Renal cortex interstitium (tissue), 11 donors: ENCODE data around the gene ALPK3. TPM values are rescaled to one million over a fixed set of nuclear protein-coding genes. Genes with fewer than 3 reads are reported as not detected.

Source experiments
- DNase-seq, 11 donors: peaks; one replicate each; pipeline ENCODE4 v3.0.0-alpha.2; 2013; ENCODE audit warnings: low read depth in 9 of 11, low spot score in 4 of 11; ENCODE audit errors: extremely low read depth in 1 of 11
- polyA plus RNA-seq, 3 donors: library from polyadenylated mRNA; unstranded; fragments of 120-200 nt; gene quantifications; one replicate each; pipeline ENCODE4 v1.2.1, GENCODE V29; 2013; ENCODE audit not compliant: insufficient read length in 3 of 3

Gene ALPK3
- polyA plus RNA-seq, 3 donors = 17.4 to 27.1 (median 18.0) TPM

DNA sequence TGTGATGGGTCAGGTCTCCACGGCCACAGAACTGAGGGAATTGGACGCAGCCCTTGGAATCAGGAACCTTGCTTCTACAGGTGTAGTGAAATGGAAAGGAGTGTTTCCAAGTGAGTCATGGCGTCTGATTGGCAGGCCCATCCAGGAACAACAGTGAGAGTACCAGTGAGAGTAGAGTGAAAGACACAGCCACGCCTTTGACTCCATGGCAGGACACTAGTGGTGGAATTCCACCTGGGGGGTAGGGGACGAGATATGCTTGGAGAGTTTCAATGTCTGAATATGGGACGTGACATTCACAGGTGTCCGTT lies 64.3 kb downstream of the ALPK3 start:
- no peak for DNase-seq

DNA sequence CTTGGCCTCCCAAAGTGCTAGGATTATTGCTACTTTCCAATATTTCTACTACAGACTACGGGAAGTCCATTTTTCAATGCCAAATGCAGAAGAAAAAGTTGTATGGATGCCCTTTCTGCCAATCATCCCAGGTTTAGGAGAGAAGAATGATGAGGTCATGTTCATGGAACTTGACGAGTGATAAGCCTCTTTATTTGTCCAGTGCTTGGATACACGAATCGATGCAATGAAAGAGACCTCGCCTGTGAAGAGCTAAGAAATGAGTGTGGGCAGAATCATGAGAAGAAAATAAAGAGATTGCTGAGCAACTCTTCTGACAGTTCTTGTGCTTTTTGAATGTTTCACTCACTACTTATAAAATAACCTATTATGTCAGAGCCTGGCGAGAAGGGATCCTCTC lies 66.3 kb downstream of the ALPK3 start:
- no peak for DNase-seq

DNA sequence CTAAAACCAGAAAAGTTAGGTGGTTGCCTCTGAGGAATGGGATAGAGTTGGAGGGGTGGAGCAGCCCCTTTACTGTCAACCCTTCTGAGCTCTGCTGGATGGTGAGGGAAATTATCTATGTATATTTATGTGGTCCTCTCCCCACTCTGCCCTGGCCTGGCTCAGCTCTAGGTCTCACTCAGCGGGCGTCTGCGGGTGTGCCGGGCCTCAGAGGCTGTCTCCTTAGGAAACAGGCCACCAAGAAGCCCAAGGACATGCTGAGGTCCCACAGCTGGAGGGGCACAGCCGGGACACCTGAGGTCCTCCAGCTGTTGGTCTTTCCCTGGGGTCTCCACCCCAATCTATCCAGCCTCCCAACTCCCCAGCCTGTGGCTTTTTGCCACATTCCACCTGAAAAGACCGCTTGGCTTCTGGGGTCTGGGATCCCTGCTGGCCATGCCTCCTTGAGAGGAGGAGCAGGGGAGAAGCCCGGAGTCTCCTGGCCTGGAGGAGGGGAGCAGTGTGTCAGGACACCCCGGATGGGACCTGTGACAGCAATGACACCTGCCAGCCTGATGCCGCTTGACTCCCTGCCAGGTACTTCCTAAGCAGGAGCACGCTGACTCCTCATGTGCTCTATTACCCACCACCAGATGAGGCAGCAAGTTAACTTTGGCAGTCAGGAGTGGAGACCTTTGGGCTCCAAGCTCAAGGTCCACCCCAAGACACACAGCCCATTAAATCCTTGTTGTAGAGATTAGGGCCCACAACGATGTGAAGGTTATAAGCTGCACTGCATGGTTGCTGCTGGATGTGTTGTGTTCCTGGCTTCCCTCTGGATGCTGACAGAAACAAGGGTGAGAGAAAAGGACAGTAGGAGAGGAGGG lies 67.0 kb downstream of the ALPK3 start, which contains the start of gene SLC28A1:
TSS of gene SLC28A1 (plus strand) at position 747 of the 866 bp plus-strand sequence. CDS start 3,099 bp downstream, outside the sequence.
- no peak for DNase-seq

DNA sequence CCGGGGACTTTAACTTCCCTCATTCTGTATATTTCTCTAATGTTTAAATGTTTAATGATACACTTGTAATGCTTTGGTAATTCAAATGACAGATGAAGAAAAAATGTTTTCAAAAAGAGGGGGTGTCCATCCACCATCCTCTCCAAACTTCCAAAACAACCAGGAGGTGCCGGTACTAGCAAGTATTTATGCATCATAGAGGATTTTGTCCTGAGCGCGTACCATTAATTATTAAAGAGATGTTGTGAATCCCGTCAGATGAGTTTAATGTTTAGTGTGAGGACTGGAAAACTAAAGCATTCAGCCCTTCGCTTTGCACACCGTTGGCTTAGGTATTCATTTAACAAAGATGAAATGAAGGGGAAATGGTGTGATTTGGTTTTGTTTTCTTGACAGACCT lies 68.6 kb downstream of the ALPK3 start:
- no peak for DNase-seq

DNA sequence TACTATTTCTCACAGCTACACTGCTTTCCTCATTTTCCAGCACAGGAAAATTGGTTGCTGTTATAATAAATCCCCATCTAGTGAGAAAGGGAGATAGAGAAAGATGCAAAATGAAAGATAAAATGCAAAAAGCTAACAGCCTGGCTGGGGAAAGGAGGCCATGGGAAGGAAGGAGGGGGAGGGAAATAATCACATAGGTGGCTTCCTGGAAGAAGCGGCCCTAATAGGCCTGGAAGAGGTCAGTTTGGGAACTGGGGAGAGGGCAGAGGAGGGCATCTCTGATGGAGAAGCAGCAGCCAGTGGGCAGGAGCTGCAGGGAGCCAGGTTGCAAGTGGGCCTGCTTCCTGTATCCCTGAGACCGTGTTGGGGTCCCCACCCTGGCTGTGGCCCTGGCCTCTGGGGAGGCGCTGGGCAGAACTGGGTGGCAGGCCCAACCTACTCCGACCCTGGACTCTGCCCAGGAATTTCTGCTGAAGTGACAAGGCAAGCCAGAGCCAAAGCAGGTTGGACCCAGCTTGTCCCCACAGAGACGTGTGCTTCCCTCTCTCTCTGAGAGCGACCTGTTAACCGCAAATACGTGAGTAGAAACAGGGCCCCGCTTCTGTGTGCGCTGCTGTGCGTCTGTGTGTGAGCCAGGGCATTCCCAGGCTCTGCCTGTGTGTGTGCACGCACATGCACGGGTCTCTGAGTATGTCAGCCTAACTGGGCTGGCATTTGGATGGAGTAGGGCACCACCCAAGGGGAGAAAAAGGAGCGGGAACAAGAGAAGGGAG lies 69.2 kb downstream of the ALPK3 start:
- no peak for DNase-seq

DNA sequence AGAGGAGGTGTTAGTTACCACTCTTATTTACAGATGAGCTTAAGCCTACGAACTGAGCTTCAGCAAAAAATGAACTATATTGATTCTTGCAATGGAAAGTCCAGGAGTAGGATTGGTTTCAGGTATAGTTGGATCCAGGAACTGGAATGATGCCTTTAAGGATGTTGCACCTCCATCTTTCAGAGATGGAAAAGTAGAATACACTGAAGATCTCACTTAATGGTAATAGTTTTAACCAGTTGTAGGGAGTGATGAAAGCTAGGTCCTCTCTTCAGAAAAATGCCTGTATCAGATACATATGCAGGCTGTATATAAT lies 69.8 kb downstream of the ALPK3 start:
- no peak for DNase-seq

DNA sequence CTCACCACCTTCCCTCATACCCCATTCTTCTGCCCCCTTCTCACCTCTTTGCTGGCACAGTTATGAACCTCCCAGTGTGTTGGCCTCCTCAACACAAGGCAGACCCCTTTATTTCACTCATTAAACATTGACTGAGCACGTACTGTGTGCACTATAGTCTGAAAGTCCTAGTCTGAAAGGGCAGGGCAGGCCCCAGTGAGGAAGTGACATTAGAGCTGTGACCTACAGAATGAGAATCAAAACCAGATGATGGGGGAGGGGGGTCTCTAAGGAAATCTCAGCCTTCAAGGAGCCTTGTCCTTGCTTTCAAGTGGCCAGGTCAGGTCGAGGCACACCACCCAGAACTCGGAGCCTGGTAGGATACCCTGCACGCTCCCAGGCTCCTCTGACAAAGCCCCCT lies 70.8 kb downstream of the ALPK3 start:
- no peak for DNase-seq

DNA sequence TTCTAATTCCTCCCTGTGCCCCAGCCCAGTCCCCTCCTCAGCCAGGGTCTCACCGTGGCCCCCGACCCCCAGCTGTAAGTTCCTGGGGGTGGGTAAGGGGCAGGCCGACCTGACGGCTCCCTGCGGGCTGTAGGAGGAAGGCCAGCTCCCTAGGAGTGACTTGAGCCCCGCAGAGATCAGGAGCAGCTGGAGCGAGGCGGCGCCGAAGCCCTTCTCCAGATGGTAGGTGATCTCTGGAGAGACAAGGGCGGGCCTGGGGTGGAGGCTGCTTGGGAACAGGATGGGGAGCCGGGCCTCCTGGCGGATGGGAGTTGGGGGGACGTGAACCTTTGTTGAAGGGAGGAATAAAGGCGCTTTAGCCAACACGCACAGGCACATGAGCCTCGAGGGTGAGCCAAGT lies 71.5 kb downstream of the ALPK3 start:
- DNase-seq = no peak

DNA sequence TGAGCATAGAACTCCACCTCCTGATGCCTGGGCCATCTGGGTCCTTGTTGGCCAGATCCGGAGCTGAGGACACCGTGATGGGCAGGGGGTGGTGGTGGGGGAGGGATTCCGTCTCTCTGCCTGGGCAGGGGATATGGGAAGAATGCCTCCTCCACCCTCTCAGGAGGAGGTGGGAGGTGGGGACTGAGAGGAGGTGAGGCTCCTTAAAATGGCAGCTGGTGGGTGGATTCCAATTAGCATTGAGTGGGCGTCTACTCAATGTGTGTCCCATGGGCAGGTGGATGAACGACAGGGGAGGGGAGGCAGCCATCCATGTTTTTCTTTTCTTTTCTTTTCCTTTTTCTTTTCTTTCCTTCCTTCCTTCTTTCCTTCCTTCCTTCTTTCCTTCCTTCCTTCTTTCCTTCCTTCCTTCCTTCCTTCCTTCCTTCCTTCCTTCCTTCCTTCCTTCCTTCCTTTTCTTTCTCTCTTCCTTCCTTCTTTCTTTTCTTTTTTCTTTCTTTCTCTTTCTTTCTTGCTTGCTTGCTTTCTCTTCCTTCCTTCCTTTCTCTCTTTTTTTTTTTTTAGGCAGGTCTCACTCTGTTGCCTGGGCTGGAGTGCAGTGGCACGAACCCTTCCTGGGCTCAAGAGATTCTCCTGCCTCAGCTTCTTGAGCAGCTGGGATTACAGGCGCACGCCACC lies 72.3 kb downstream of the ALPK3 start:
- DNase-seq = no peak

DNA sequence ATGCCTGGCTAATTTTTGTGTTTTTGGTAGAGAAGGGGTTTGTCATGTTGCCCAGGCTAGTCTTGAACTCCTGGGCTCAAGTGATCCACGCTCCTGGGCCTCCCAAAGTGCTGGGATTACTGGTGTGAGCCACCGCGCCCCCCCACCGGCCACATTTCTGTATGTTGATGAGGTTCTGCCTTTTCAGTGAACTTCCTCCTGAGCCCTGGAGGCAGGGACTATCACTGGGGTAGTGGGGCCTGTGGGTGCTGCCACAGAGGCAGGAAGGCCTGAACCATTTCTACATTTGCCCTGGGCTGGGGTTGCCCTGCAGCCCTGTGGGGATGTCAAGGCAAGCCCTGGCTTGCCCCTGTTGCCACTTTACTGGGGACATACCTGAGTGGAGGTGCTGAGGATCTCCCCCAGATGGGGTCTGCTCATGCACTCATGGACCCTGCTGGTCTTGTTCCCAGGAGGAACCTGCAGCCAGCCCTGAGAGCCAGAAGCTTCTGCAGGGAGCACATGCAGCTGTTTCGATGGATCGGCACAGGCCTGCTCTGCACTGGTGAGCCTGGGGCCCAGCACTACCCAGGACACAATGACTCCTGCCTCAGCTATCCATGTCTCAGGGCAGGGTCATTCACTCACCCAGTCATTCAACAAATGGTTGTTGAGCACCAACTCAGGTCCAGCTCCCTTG lies 73.0 kb downstream of the ALPK3 start:
- DNase-seq = no peak

DNA sequence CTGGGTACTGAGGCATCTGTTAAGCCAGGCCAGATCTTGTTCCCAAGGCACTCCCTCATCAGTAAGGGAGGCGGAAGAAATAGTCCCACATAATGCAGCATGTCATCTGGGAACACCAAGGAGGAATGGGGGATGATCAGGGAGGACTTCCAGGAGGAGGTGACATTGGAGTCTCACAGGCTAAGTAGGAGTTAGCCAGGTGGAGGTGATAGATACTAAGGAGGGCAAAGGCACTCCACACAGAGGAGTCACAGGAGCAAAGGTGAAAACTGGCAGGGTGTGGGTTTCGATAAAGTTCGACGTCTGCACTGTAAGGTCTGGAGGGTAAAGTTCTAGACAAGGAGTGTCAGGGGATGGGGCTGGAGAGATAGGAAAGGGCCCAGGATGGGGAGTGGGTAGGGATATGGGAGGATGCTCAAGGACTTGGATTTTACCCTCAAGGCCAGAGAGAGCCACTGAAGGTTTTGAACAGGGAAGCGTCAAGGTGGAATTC lies 73.6 kb downstream of the ALPK3 start:
- no peak for DNase-seq

DNA sequence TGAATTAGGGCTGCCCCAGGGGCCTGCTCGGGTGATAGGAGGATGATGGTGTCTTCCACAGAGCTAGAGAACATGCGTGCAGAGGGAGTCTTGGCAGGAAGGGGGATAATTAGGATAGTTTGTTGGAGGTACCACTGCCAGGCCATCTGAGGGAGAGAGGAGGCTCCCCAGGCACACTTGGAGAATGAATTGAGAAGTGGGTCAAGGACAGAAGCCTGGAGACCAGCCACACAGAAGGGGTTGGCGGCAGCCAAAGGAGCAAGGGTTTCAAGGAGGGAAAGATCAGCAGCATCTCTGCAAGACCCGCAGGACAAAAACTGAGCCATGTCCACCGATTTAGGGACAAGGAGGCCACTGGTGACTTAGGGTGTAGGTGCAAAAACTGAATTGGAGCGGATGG lies 74.2 kb downstream of the ALPK3 start:
- DNase-seq = no peak

DNA sequence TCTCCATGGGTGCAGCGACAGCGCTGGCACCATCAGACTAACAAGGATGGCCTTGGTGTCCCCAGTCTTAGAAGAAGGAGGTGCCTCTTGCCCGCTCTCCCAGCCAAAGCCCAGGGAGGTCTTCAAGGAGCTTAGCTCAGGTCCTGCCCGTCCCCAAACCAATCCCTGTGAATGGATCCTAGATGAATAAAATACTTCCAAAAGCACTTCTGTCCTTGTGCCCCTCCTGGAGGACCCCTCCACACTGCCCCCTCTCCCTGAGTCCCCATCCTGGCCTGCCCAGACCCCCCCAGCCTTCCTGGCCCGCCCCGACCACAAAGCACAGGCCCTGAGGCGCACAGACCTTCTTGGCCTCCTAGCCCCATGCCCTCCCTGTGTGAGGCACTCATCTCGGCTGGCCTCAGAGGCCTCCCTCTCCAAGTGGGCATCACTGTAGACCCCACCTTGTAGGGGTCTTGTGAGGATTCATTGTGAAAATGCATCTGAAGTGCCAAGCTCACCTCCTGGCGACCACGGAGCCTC lies 75.7 kb downstream of the ALPK3 start:
- no peak for DNase-seq

DNA sequence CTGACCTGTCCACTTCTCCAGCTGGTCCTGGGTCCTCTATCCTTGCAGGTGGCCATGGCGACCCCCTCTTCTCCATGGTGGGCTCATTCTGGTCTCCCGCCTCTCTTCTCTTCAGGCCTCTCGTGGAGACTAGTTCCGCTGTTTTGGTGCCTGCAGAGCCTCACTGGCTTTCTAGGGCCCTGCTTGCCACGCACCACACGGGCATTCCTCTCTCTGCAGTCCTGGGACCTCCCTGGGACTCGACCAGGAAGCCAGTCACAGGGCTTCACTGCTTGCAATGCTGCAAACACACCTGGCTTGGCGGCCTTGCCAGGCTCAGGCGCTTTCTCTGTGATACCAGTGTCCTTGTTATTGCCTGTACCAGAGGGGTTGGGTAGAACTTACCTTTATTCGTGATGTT lies 76.5 kb downstream of the ALPK3 start:
- DNase-seq = no peak

DNA sequence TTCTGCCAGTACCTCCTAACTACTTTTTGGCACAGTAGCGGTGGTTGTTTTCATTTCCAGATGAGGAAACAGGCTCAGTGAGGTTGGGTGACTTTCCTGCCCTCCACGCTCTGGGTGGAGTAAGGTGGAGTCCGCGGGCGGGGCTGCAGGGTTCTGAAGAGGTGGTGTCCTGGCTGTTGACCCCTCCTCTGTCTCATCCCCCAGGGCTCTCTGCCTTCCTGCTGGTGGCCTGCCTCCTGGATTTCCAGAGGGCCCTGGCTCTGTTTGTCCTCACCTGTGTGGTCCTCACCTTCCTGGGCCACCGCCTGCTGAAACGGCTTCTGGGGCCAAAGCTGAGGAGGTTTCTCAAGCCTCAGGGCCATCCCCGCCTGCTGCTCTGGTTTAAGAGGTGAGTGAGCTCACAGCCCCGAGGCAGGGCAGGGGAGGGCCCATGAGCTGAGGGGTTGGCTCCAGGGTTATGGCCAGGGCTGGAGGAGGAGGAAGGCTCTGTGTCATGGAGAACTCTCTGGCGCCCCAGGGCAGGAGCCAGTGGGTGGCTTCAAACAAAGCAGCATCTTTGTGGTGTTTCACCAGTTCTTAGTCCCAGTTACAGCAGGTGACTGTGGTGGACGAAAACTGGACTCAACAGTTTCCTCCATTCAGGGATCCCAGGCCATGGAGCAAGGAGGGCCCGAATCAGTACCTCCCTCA lies 77.7 kb downstream of the ALPK3 start:
- no peak for DNase-seq

DNA sequence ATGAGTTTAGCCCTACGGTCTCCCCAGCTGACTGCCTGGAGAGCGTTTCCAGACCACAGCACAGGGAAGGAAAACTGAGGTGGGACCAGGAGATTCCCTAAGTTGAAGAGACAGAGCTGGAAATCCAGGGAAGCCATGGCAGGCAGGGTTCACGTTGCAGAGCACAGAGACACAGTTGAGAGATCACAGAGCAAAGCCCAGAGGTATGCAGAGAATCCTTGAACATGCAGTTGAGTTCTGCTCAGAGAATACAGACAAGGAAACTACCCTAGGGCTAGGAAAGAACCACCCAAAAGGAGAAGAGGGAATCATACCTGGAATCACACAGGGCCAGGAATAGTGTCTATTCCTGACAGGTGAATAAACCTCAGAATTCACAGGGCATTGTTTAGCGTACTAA lies 81.6 kb downstream of the ALPK3 start:
- no peak for DNase-seq

DNA sequence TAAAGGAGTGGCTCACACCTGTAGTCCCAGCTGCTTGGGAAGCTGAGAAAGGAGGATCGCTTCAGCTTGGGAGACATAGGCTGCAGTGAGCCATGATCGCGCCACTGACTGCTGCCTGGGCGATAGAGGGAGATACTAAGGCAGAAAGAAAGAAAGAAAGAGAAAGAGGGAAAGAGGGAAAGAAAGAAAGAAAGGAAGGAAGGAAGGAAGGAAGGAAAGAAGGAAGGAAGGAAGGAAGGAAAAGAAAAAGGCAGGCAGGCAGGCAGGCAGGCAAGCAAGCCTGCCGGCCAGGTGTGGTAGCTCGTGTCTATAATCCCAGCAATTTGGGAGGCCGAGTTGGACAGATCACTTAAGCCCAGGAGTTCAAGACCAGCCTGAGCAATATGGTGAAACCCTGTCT lies 82.6 kb downstream of the ALPK3 start:
- no peak for DNase-seq

DNA sequence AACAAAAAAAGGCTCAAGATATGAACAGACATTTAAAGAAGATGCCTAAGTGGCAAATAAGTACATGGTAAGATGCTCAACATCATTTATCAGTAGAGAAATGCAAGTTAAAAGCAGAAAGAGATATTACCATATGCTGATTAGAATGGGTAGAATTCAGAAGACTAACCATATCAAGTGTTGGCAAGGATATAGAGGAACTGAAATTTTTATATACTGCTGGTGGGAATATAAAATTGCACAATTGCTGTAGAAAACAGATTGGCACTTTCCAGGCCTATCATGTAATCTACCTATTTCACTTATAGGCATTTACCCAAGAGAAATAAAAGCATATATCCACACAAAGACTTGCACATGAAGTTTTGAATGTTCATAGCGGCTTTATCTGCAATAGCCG lies 84.4 kb downstream of the ALPK3 start:
- DNase-seq = no peak

DNA sequence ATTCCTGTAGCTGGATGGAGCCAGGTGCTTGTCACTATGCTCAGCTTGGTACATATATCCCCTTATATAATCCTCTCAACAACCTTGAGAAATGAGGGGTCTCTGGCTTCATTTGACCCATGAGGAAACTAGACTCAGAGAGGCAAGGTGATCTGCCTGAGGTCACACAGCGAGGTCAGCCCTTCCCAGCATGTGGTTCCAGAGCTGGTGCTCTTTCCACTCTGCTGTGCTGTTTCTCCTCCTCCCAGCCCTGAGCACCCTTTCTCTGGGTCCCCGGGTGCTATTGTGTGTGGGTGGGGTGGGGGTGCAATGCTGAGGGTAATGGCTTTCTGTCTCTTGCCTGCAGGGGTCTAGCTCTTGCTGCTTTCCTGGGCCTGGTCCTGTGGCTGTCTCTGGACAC lies 86.6 kb downstream of the ALPK3 start:
- no peak for DNase-seq
